Ovary (tissue), 9 donors: ENCODE data around the gene CRYGA. TPM values are rescaled to one million over a fixed set of nuclear protein-coding genes. Genes with fewer than 3 reads are reported as not detected.

Experiments used
- DNase-seq, 5 donors: peaks; one replicate each; pipeline ENCODE4 v3.0.0-alpha.2; 2019 to 2020
- H3K27ac ChIP-seq, 2 donors: fragments of 200-600 bp; one replicate each; pipeline versions ENCODE4 v1.5.1 to v1.8.0; 2019 to 2022
- H3K27me3 ChIP-seq: fragments of 200-600 bp; one replicate; pipeline ENCODE4 v1.8.0; 2022
- H3K36me3 ChIP-seq: fragments of 200-600 bp; sonication (generic); one replicate; pipeline ENCODE4 v1.5.1; 2019
- H3K4me1 ChIP-seq: one replicate; pipeline ENCODE4 v1.8.1; 2013; ENCODE audit warnings: mild to moderate bottlenecking, moderate library complexity; ENCODE audit not compliant: insufficient read depth
- H3K4me3 ChIP-seq: fragments of 200-600 bp; sonication (generic); one replicate; pipeline ENCODE4 v1.5.1; 2017
- H3K9me3 ChIP-seq, 2 donors: fragments of 200-600 bp in 1 of 2; sonication (generic) in 1 of 2; one replicate each; pipeline versions ENCODE4 v1.5.1 to v1.8.1; 2013 to 2019; ENCODE audit warnings: mild to moderate bottlenecking in 1 of 2, moderate library complexity in 1 of 2
- CTCF ChIP-seq, 3 donors: fragments of 450-650 bp in 2 of 3; fragments of 200-600 bp in 1 of 3; IDR thresholded peaks; one replicate each; pipeline versions ENCODE4 v1.5.1 to v1.8.0; 2016 to 2022; ENCODE audit warnings: antibody characterized with exemption in 3 of 3, mild to moderate bottlenecking in 1 of 3
- EP300 ChIP-seq: sonication (generic); formaldehyde crosslinking; IDR thresholded peaks from one replicate; pipeline ENCODE4 v1.6.1; 2017; ENCODE audit warnings: antibody characterized with exemption
- POLR2A ChIP-seq: fragments of 450-650 bp; IDR thresholded peaks from one replicate; pipeline ENCODE4 v1.6.1; 2017; ENCODE audit warnings: antibody characterized with exemption, mild to moderate bottlenecking, moderate library complexity
- WGBS, 3 donors: extraction: QIAGEN DNeasy Blood & Tissue Kit in 1 of 3; methylation state at CpG; one replicate each; pipeline versions ENCODE4 v1.1.5 to v1.1.7; 2013 to 2017; 5-methylcytosine and 5-hydroxymethylcytosine counted together
- intact Hi-C, 4 donors: fragments of 100-400 bp; cut with DNase I; formaldehyde crosslinking; loops; one replicate each; pipeline versions ENCODE4 v1.11.0 to v1.15.1; 2022 to 2023
- polyA plus RNA-seq, 2 donors: library from polyadenylated mRNA; stranded (reverse); fragments of 200-250 nt in 1 of 2; fragments of 350-450 nt in 1 of 2; fragmentation: Illumina TruSeq in 1 of 2; extraction: RNeasy Lipid Tissue Mini Kit (QIAGEN cat#74804) in 1 of 2; gene quantifications; one replicate each; pipeline ENCODE4 v1.2.3, GENCODE V29; 2013 to 2014
- total RNA-seq, 7 donors: library from RNA; depleted of rRNA in 2 of 7; stranded (reverse); fragments of >200 nt in 2 of 7; fragmentation: NEBNext Ultra II Directional in 3 of 7; extraction: Animal tissue kit (Norgen Biotek cat#: 25700) in 3 of 7; gene quantifications; one replicate each; pipeline versions ENCODE4 v1.1.0 to v1.2.4, GENCODE V29; 2016 to 2023
- donor health status: DM: no; HTN: no; CAD: no; lungs with moderate emphysema.
- donor health status: DM: no; HTN: no; CAD: no.
- donor health status: Bipolar disorder and iron deficiency.
- donor health status: DM: yes; HTN: yes; CAD: no.
- donor health status: DM: no; HTN: no; CAD: no.
- donor health status: DM: yes; HTN: yes; CAD: no.

Gene CRYGA
- total and polyA plus RNA-seq, 9 donors, result not detected

GRCh38 chr2:208156439-208156838 lies 7.0 kb downstream of the CRYGA start:
- WGBS, 3 donors, result 78 to 89% (median 80%) methylated on average over 2 of the region's 2 CpGs
- Histone ChIP-seq H3K36me3 (no peaks in the 10 kb centered on the region), H3K27me3 (no peaks in the 10 kb centered on the region), H3K27ac (no peak overlapping the region), H3K9me3 (no peaks in the 10 kb centered on the region), H3K4me3 (no peak overlapping the region), H3K4me1 (no peaks in the 10 kb centered on the region)
- intact Hi-C loops, result no loop called here
- TF ChIP-seq CTCF (IDR thresholded peaks at IDR 0.05) (no peak), EP300 (no peak)
- no peak for DNase-seq

- H3K36me3 ChIP-seq, result no peaks in the 10 kb centered on the region
- H3K4me3 ChIP-seq, result no peak overlapping the region
- intact Hi-C loops, result no loop called here
- TF ChIP-seq POLR2A (no peak), CTCF (IDR thresholded peaks at IDR 0.05) (no peak), EP300 (no peak)
- no peaks in the 10 kb centered on the region for H3K27me3 ChIP-seq
- no peak for DNase-seq
- no peaks in the 10 kb centered on the region for H3K9me3 ChIP-seq
- no peaks in the 10 kb centered on the region for H3K4me1 ChIP-seq
- H3K27ac ChIP-seq, result no peak overlapping the region
Measured at GRCh38 chr2:208153156-208153555, 10.2 kb downstream of the CRYGA start.

- TF ChIP-seq POLR2A (no peak), CTCF (IDR thresholded peaks at IDR 0.05) (no peak), EP300 (no peak)
- Histone ChIP-seq H3K4me1 (no peaks in the 10 kb centered on the region), H3K36me3 (no peaks in the 10 kb centered on the region), H3K4me3 (no peak overlapping the region), H3K27me3 (no peaks in the 10 kb centered on the region), H3K27ac (no peak overlapping the region), H3K9me3 (no peaks in the 10 kb centered on the region)
- DNase-seq, result no peak
- 94 to 97% (median 95%) methylated on average over 1 of the region's 1 CpG for WGBS, 3 donors
- intact Hi-C loops, result no loop called here
Measured at GRCh38 chr2:208150956-208151355, 12.4 kb downstream of the CRYGA start.

GRCh38 chr2:208150094-208150493 lies 13.3 kb downstream of the CRYGA start:
- H3K9me3 ChIP-seq, result no peaks in the 10 kb centered on the region
- intact Hi-C loops, result no loop called here
- H3K27ac ChIP-seq, result no peak overlapping the region
- H3K36me3 ChIP-seq, result no peaks in the 10 kb centered on the region
- DNase-seq, result no peak
- H3K4me3 ChIP-seq, result no peak overlapping the region
- no peaks in the 10 kb centered on the region for H3K27me3 ChIP-seq
- TF ChIP-seq CTCF (IDR thresholded peaks at IDR 0.05) (no peak), POLR2A (no peak), EP300 (no peak)
- H3K4me1 ChIP-seq, result no peaks in the 10 kb centered on the region

GRCh38 chr2:208148803-208149202 lies 14.6 kb downstream of the CRYGA start:
- no peaks in the 10 kb centered on the region for H3K36me3 ChIP-seq
- no peaks in the 10 kb centered on the region for H3K27me3 ChIP-seq
- WGBS, 3 donors, result 67 to 79% (median 72%) methylated on average over 2 of the region's 2 CpGs
- intact Hi-C loops, result no loop called here
- no peak overlapping the region for H3K4me3 ChIP-seq
- no peak for TF ChIP-seq EP300
- no peak for TF ChIP-seq POLR2A
- TF ChIP-seq CTCF (IDR thresholded peaks at IDR 0.05), result no peak
- no peaks in the 10 kb centered on the region for H3K9me3 ChIP-seq
- no peak overlapping the region for H3K27ac ChIP-seq
- no peaks in the 10 kb centered on the region for H3K4me1 ChIP-seq
- DNase-seq, result no peak
